Peyer's patch (tissue), 4 donors: ENCODE results near the gene PLXNC1. TPM values are rescaled to one million over a fixed set of nuclear protein-coding genes. Genes with fewer than 3 reads are reported as not detected.
A peak's percentile ranks its signal among the peaks of the same experiment; 100 is the strongest.

Source experiments
- DNase-seq, 3 donors: peaks; one replicate each; pipeline ENCODE4 v3.0.0-alpha.2; 2017 to 2019
- H3K27ac ChIP-seq, 4 donors: fragments of 200-600 bp; sonication (generic); one replicate each; pipeline ENCODE4 v1.5.1; 2016 to 2019
- H3K27me3 ChIP-seq, 2 donors: fragments of 200-600 bp; sonication (generic); one replicate each; pipeline ENCODE4 v1.5.1; 2019
- H3K36me3 ChIP-seq, 3 donors: fragments of 200-600 bp; sonication (generic); one replicate each; pipeline ENCODE4 v1.5.1; 2016 to 2019
- H3K4me1 ChIP-seq, 4 donors: fragments of 200-600 bp; sonication (generic); one replicate each; pipeline ENCODE4 v1.5.1; 2016 to 2019
- H3K4me3 ChIP-seq, 4 donors: fragments of 200-600 bp; sonication (generic); 1 replicate in 3 of 4; 2 replicates in 1 of 4; pipeline ENCODE4 v1.5.1; 2016 to 2019; ENCODE audit warnings: mild to moderate bottlenecking in 1 of 4
- H3K9me3 ChIP-seq, 4 donors: fragments of 200-600 bp; sonication (generic); one replicate each; pipeline ENCODE4 v1.5.1; 2016 to 2019; ENCODE audit warnings: mild to moderate bottlenecking in 1 of 4
- CTCF ChIP-seq, 6 experiments: fragments of 450-650 bp in 4 of 6; fragments of 200-600 bp in 2 of 6; sonication (generic) in 1 of 6; IDR thresholded peaks; one replicate each; pipeline ENCODE4 v1.5.1; 2017 to 2019; ENCODE audit warnings: antibody characterized with exemption in 6 of 6, mild to moderate bottlenecking in 3 of 6, moderate library complexity in 1 of 6
- POLR2A ChIP-seq, 2 donors: fragments of 450-650 bp; IDR thresholded peaks; one replicate each; pipeline ENCODE4 v1.5.1; 2017; ENCODE audit warnings: antibody characterized with exemption in 2 of 2, mild to moderate bottlenecking in 2 of 2, moderate library complexity in 2 of 2
- total RNA-seq, 4 donors: library from RNA; depleted of rRNA; stranded (reverse); fragments of >200 nt; gene quantifications; one replicate each; pipeline ENCODE4 v1.1.0, GENCODE V29; 2016

Gene PLXNC1
- total RNA-seq, 4 donors from 2014 or later: 0.88 to 21.5 (median 5.1) TPM

DNA sequence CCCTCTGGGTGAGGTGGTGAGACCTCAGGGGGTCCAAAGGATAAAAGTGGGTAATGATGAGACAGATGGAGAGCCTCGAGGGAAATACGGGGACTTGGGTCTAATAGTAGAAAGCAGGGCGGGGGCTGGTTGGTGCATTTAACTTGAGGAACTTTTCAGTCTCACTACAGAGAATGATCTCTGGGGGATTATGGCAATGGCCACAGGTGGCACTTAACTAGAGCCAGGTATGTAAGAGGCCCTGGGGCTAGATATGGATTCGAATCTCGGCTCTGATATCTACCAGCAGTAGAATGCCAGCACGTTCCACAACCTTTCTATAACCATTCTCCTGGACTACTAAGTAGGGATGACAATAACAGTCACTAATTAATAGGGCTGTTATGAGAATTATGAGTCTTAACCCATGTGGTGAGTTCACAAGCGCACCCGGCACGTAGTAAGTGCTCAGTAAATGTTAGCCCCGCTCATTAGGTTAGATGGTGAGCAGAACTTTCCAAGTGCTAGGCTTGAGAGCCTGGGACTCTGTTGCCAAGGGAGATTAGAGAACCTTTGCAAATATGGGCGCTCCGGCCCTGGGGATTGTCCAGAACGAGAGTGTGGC lies 888 bp upstream of the PLXNC1 start:
- TF ChIP-seq POLR2A (IDR thresholded peaks at IDR 0.05) (no peak), CTCF (IDR thresholded peaks at IDR 0.05) (no peak)
- peak overlapping the region in 3 of 4 donors; percentile 50 to 82 (median 61) for H3K27ac ChIP-seq
- no peaks in the 10 kb centered on the region for H3K9me3 ChIP-seq
- H3K36me3 ChIP-seq: no peaks in the 10 kb centered on the region
- H3K27me3 ChIP-seq: peaks cover 0 to 14% of the 10 kb centered on the region in 2 donors
- peak in 1 of 3 donors; percentile 18 for DNase-seq
- peak overlapping the region; percentile 57 to 70 (median 70) for H3K4me3 ChIP-seq
- peaks cover 0 to 46% (median 5%) of the 10 kb centered on the region in 4 donors for H3K4me1 ChIP-seq

GRCh38 chr12:94148739-94149118 lies 352 bp downstream of the PLXNC1 start:
- no peaks in the 10 kb centered on the region for H3K9me3 ChIP-seq
- no peak for DNase-seq
- peak overlapping the region; percentile 57 to 70 (median 70) for H3K4me3 ChIP-seq
- peaks cover 0 to 49% (median 5%) of the 10 kb centered on the region in 4 donors for H3K4me1 ChIP-seq
- no peaks in the 10 kb centered on the region for H3K36me3 ChIP-seq
- peak overlapping the region; percentile 22 to 82 (median 56) for H3K27ac ChIP-seq
- H3K27me3 ChIP-seq: peaks cover 0 to 14% of the 10 kb centered on the region in 2 donors
- no peak for TF ChIP-seq POLR2A (IDR thresholded peaks at IDR 0.05)
- TF ChIP-seq CTCF (IDR thresholded peaks at IDR 0.05): no peak

DNA sequence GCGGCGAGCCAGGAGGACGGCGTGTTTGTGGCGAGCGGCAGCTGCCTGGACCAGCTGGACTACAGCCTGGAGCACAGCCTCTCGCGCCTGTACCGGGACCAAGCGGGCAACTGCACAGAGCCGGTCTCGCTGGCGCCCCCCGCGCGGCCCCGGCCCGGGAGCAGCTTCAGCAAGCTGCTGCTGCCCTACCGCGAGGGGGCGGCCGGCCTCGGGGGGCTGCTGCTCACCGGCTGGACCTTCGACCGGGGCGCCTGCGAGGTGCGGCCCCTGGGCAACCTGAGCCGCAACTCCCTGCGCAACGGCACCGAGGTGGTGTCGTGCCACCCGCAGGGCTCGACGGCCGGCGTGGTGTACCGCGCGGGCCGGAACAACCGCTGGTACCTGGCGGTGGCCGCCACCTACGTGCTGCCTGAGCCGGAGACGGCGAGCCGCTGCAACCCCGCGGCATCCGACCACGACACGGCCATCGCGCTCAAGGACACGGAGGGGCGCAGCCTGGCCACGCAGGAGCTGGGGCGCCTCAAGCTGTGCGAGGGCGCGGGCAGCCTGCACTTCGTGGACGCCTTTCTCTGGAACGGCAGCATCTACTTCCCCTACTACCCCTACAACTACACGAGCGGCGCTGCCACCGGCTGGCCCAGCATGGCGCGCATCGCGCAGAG lies 873 bp downstream of the PLXNC1 start:
- TF ChIP-seq CTCF (IDR thresholded peaks at IDR 0.05): peak; percentile 10 to 35 (median 24)
- TF ChIP-seq POLR2A (IDR thresholded peaks at IDR 0.05): no peak
- DNase-seq: peak; percentile 60 to 79 (median 62)
- Histone ChIP-seq H3K4me3 (peak overlapping the region; percentile 57 to 70 (median 70)), H3K9me3 (no peaks in the 10 kb centered on the region), H3K36me3 (no peaks in the 10 kb centered on the region), H3K27ac (peak overlapping the region; percentile 22 to 82 (median 50)), H3K27me3 (peaks cover 0 to 14% of the 10 kb centered on the region in 2 donors), H3K4me1 (peaks cover 0 to 49% (median 5%) of the 10 kb centered on the region in 4 donors)

DNA sequence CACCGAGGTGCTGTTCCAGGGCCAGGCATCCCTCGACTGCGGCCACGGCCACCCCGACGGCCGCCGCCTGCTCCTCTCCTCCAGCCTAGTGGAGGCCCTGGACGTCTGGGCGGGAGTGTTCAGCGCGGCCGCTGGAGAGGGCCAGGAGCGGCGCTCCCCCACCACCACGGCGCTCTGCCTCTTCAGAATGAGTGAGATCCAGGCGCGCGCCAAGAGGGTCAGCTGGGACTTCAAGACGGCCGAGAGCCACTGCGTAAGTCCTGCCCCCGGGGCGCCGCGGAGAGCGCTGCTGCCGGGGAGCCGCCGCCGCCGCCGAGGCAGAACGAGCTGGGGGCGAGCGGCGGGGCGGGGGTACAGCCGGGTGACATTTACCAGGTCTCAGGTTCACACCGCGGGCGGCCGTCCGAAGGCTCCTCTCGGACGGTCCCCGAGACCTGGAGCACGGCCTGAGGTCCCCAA lies 1.4 kb downstream of the PLXNC1 start:
- peak overlapping the region; percentile 57 to 70 (median 70) for H3K4me3 ChIP-seq
- peak in 2 of 3 donors; percentile 37 to 70 for DNase-seq
- H3K9me3 ChIP-seq: no peaks in the 10 kb centered on the region
- H3K27me3 ChIP-seq: peaks cover 0 to 14% of the 10 kb centered on the region in 2 donors
- TF ChIP-seq POLR2A (IDR thresholded peaks at IDR 0.05) (no peak), CTCF (IDR thresholded peaks at IDR 0.05) (no peak)
- H3K4me1 ChIP-seq: peaks cover 0 to 49% (median 5%) of the 10 kb centered on the region in 4 donors
- H3K36me3 ChIP-seq: no peaks in the 10 kb centered on the region
- H3K27ac ChIP-seq: peak overlapping the region in 3 of 4 donors; percentile 40 to 82 (median 61)

GRCh38 chr12:94150240-94151121 lies 2.1 kb downstream of the PLXNC1 start:
- peak; percentile 47 to 72 (median 53) for DNase-seq

More at GRCh38 chr12:94150240-94151121, 2.1 kb downstream of the PLXNC1 start:
- Histone ChIP-seq H3K9me3 (no peaks in the 10 kb centered on the region), H3K36me3 (no peaks in the 10 kb centered on the region), H3K27me3 (peaks cover 0 to 14% of the 10 kb centered on the region in 2 donors), H3K4me3 (peak overlapping the region; percentile 57 to 70 (median 70)), H3K27ac (peak overlapping the region in 2 of 4 donors; percentile 40 to 82), H3K4me1 (peaks cover 0 to 49% (median 5%) of the 10 kb centered on the region in 4 donors)
- no peak for TF ChIP-seq POLR2A (IDR thresholded peaks at IDR 0.05)
- TF ChIP-seq CTCF (IDR thresholded peaks at IDR 0.05): peak in 1 of 6 experiments; percentile 5
